Measurements from ENCODE around the gene CAMTA2.
A peak's percentile ranks its signal among the peaks of the same experiment; 100 is the strongest.

The CAMTA2 gene

DNA sequence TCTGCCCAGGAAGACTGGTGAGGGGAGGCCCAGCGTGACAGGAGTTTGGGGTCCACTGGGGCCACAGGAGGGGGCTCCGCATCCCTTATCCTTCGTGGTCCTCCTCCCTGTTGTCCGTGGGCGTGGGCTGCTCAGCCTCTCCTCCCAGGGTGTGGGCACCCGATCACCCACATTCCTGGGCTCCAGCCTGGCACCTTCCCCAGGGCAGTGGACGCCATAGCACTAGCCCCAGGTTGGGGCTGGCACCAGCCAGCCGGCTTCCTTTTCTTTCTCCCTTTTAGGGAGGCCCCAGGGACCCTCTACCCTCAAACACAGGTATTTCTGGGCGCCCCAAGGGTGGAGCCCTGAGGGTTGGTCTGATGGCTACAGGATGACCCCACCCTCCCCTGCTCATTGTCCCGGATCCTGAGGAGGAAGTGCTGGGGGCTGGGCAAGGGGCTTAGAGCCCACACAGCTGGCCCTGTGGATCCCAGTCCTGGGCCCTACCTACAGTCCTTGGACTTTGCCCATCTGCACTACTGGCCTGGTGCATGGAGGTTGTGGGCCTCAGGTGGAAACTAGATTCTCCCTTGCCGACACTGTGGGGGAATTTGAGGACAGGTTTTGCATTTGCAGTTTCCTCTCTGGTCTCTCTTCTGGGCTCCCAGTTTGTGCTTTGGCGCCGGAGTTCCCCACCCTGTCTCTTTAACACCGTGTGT is 11.4 kb upstream of the CAMTA2 start:
- DNase-seq, result no peak

GRCh38 chr17:4998027-4998731 is 10.7 kb upstream of the CAMTA2 start:
- DNase-seq, result no peak

DNA sequence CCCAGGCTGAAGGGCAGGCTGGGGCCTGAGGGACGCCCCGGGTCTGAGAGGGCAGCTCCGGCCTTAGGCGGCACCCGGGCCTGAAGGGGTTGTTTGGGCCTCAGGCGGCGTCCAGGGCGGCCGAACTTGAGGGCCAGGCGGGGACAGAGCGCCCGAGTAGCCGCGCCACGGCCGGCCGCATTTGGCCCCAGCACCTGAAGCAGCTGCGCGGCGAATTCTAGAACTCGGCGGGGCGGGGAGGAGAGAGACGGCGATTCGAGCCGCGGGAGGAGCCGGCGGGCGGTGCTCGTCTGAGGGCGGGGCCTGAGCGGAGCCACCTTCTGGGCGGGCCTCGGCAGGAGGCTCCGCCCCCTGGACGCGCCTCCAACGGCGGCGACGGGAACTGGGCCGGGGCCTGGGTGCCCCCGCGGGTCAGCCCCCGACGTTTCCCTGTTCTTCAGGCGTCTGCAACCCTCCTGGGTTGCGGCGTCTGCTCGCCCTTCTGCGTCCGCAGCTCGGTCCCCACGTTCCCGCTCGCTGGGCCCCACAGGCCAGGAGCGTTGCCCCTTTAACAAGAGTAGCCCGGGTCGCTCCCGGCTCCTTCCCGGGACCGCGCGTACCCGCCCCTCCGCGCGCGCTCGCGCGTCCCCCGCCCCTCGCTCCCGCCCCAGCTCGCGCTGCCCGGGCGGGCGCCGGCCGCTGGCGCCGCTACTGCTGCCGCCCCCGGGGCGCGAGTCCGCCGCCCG is 10.0 kb upstream of the CAMTA2 start, which contains the start of the genes INCA1 and KIF1C:
TSS of gene INCA1 (minus strand) at position 221 of the 725 bp plus-strand sequence. CDS start 3,085 bp downstream, outside the sequence.
TSS of gene KIF1C (plus strand) at position 649 of the 725 bp plus-strand sequence. CDS start 2,297 bp downstream, outside the sequence.
- peak; percentile 88 for DNase-seq

DNA sequence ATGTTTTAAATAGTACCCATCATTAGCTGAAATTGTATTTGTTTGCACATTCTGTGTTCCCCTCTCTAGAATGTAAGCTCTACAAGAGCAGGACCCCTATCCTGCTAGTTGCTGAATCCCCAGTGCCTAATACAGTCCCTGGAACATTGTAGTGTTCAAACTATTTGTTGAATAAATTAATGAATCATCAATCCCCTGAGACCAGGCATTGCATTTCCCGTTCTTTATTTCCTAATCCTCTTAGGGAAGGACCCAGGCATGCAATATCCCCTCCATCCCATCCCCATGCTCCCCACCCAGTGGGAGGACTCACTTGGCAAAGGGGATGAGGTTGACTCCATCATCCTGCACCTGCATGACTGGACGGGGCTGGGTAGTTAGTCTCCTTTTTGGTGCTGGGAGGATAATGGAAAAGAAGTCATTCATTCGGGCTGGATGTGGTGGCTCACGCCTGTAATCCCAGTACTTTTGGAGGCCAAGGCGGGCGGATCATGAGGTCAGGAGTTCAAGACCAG is 6.7 kb upstream of the CAMTA2 start:
- no peak for DNase-seq

GRCh38 chr17:4987767-4988567 is 492 bp upstream of the CAMTA2 start:
- no peak for DNase-seq

DNA sequence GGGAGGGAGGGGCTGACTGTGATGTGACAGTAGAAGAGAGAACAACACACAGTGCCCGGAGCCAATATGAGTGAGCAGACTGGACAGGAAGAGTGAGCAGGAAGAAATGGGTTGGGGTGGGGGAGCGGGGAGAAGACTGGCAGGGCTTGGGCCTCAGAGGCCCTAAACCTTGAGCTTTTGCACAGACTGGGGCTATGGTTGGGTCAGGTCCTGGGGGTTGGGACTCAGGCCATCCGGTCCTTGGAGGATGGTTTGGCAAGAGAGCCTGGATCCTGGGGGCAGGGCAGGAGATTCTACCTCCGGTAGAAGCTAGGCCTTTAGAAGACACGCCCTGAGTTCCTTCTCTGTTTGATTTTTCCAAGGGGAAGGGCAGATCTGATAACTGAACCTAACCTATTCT is 1.1 kb downstream of the CAMTA2 start:
- DNase-seq, result no peak

DNA sequence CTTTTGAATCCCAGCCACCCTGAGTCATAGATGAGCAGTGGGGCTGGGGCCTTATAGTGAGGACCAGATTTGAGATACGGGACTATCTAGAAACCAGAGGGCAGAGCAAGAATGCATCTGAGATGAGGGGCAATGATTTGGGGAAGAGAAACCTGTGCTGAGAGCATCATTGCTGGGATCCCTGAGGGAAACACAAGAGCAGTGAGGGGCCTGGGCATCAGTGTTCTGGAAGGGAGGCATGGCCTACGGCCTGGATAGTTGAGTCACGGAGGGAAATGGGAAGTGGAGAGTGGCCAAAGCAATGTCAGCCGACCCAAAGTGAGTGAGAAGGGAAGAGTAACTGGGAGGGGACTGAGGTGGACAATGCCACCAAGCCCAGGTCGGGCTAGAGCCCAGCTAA is 5.2 kb downstream of the CAMTA2 start:
- DNase-seq, result no peak

DNA sequence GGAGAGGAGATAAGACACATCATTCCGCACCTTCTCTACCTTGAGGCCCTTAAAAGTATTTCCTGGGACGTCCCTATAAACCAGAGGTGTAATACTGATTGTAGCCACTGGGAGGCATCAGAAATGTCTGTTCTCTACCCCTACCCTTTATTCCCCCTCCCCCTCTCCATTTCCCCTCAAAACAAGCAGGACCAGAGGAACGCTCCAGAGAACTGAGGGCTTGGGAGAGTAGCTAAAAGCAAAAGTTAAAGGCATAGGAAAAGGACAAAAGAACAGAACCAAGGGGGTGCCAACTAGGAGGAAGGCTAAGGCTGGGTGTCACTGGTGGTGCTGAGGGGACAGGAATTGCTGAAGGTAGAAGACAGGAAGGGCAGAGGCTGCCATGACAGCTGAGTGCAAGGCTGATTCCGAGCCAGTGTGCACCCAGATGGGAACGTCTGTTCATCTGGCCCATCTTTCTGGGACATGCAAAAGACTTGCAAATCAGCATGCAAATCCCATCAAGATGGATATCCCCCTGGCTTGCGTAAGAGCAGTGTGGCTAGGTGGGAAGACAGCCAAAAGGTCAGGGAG is 6.7 kb downstream of the CAMTA2 start:
- peak; percentile 18 for DNase-seq

- DNase-seq, result no peak
These were observed 8.7 kb downstream of the CAMTA2 start for GRCh38 chr17:4978726-4979125.

DNA sequence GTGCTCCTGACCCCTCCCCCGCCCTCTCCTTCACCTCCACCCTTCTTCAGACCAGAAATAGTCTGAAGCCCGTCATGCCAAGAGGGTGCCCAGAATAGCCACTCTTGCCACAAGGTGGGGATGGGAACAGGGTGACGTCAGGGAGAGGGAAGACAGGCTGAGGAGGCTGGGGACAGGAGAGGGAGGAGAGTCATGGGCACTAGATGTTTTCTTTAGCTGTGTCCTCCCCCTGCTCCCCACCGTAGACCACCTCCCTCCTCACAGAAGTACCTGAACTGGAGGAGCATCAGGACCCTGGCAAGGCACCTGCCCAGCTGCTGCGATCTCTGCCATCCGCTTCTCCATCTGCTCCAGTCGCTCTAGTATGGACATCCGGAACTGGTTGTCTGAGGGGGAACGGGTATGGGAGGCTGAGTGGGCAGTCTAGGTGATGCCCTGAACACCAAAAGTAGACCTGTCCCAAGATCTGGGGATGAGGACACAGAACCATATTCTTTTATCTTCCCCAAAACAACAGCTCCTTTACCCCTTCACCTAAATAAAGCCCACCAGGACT is 13.3 kb downstream of the CAMTA2 start:
- DNase-seq, result no peak

GRCh38 chr17:4973256-4974114 is 14.0 kb downstream of the CAMTA2 start:
- DNase-seq, result no peak

- no peak for DNase-seq
These were observed 14.7 kb downstream of the CAMTA2 start for GRCh38 chr17:4972752-4973151.

DNA sequence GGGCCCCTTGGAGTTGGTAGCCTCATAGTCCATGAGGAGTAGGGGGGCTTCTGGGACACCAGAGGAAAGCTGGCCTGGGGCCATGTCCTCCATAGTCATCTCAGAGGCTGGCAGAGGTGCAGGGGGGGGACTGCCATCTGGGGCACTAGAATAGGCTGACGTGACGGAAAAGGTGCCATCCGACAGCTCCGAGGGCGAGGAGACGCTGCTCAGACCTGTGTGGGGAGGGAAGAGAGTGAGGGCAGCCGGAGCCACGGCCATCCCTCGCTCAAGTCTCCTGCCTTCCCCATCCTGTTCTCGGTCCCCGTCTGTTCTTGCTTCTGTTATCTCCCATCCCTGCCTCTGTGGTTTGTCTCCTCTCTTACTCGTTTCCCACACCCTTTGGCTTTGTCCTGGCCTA is 15.2 kb downstream of the CAMTA2 start:
- DNase-seq, result no peak

DNA sequence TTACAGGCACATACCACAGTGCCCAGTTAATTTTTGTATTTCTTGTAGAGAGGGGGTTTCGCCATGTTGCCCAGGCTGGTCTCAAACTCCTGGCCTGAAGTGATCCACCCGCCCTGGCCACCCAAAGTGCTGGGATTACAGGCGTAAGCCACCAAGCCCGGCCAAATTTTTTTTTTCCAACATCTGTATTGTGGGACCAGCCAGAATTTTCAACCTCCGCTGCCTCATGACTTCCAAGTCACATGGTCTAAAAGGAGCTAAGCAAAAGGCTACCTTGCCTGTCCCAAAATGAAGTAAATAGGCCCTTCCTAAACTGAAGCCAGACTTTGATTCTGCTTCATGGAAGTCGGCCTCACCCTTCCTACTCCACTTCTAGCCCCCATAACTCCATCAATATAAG is 15.6 kb downstream of the CAMTA2 start:
- no peak for DNase-seq

DNA sequence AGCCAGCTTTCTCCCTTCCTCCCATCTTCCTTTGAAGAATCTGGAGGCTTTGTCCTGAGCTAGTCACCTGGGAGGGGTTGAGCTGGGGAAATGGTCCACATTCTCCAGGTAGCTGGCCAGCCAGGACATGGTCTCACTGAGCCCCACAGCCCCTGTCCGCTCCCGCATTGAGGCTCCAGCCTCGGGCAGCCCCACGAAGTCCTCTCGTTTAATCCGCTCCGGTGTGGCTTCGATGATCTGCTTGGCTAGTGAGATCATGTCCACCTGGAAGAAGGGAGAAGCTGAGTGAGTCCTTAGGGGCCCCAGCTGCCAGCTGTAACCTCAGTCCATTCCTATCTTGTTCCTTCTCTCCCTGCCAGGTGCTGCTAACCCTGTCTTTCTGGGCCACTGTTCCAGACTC is 17.2 kb downstream of the CAMTA2 start:
- no peak for DNase-seq

- no peak for DNase-seq
These were observed 17.8 kb downstream of the CAMTA2 start for GRCh38 chr17:4969551-4970173.

DNA sequence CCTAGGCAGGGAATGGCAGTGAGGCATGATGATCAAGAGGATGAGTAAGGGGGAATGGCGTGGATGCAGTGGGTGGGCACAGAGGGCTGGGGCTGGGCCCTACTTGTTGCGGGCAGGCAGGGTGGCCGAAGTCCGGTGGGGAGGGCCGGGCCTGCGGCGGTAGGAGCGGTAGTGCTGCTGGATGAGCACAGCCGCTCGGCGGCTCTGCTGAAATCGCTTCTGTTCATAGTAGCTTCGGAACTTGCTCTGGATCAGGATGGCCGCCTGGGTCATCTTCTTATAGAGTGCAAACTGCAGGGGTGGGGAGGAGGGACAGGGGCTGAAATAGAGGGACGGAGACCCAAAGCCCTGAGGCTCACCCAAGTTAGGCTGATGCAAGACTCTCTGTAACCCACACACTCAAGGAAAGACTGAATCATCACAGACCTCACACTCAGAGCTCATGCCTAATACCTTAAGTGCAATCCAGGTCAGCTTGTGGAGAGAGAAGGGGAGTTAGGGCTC is 18.4 kb downstream of the CAMTA2 start:
- no peak for DNase-seq

- no peak for DNase-seq
These were observed 18.9 kb downstream of the CAMTA2 start for GRCh38 chr17:4968486-4969046.

DNA sequence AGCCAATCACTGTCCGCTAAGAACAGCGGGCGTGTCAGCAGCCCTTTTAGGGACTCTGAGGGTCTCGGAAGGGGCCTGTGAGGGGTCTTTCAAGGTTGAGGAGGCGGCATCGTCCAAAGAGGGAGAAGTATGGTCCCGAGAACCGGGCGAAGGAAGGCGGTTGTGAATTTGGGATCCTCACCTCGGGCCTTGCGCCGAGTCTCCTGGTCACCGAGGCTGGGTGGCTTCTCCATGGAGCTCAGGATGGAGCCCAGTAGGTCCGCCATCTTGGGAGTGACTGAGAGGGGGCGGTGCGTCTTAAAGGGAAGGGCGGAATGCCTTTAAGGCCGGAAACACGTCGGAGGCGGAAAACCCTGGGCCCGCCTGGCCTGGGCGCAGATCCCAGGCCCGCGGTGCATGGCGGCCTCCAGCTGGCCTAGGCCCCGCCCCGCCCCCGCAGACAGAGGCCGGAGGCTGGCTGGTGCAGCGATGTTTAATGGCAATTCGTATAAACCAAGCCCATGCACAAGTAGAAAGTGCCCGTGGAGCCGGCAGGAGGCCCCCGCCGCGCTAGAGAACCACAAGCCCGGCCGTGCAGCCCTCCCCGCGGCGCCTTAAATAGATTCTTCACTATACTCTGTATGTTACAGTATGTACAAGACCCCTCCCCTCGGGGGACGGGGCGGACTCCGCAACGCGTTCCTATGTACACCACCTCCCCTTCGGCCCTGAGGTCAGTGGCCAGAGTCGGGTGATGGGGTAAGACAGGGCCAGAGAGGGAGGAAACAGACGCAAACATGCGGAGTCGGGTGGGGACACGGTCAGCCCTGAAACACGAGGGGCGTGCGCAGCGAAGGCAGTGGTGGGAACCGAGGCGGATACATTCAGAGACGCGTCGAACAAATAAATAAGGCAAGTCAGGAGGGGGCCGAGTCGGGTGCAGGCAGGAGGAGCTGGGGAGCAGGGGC is 19.7 kb downstream of the CAMTA2 start, which contains the start of gene SPAG7:
TSS of gene SPAG7 (minus strand) at position 279 of the 947 bp plus-strand sequence. CDS start at position 266, 13 bp downstream.
- DNase-seq, result peak; percentile 93
